Brain pericyte (primary cell): ENCODE results near the gene UMAD1.

Experiments
- DNase-seq: peaks from one replicate; pipeline ENCODE4 v3.0.0-alpha.2; 2012; ENCODE audit warnings: low read depth, low spot score

The UMAD1 gene

GRCh38 chr7:7921830-7922229 lies 281.3 kb downstream of the UMAD1 start:
- no peak for DNase-seq

GRCh38 chr7:7922684-7923385 lies 282.3 kb downstream of the UMAD1 start:
- no peak for DNase-seq

GRCh38 chr7:7923818-7924217 lies 283.3 kb downstream of the UMAD1 start:
- DNase-seq = no peak

- no peak for DNase-seq
Measured at GRCh38 chr7:7924303-7924702, 283.8 kb downstream of the UMAD1 start.
